ENCODE results near the gene LYRM4. TPM values are rescaled to one million over a fixed set of nuclear protein-coding genes. Genes with fewer than 3 reads are reported as not detected.

Gene LYRM4
- total and polyA plus RNA-seq, 9 of the 15 experiments (the other 6 are each of a cell fraction or from before 2014, with no cell fraction given), result 24.2 to 69.4 (median 41.8) TPM

GRCh38 chr6:5290500-5290899 lies 29.8 kb upstream of the LYRM4 start:
- DNase-seq (ENCODE audit: extremely low read depth in 1 of 4, low spot score in 3 of 4), result no peak
- no TSS peak for BruUV-seq (replicated peaks)
- no peaks in the 10 kb centered on the region for H3K27me3 ChIP-seq (ENCODE audit: control insufficient read depth in 2 of 2, insufficient read depth in 2 of 2, low read length in 2 of 2)
- intact Hi-C loops (cut with micrococcal nuclease), result no loop called here
- H2AFZ ChIP-seq (ENCODE audit: low read depth, low read length), result no peak overlapping the region
- POLR2A ChIA-PET, result interaction anchor here (0.7 kb wide), 1 partner anchor 93 kb away, joined by 3 read pairs; no protein-coding TSS in a partner anchor
- CTCF ChIA-PET (ENCODE audit: low intra/inter-chr PET ratio), result no interaction called here
- peaks cover 9 to 24% of the 10 kb centered on the region in 2 experiments for H3K4me1 ChIP-seq (replicated peaks in 1 of 2; ENCODE audit: control insufficient read depth in 2 of 2, insufficient read depth in 2 of 2, low read length in 2 of 2)
- H3K4me2 ChIP-seq (ENCODE audit: insufficient read depth, low read length), result no peak overlapping the region
- H3K9me1 ChIP-seq (ENCODE audit: control insufficient read depth, insufficient read depth, low read length), result no peaks in the 10 kb centered on the region
- no peak for ATAC-seq
- H3K9ac ChIP-seq (ENCODE audit: insufficient read depth in 1 of 2, low read depth in 2 of 2, low read length in 2 of 2), result no peak overlapping the region
- H3K9me3 ChIP-seq (replicated peaks; ENCODE audit: control insufficient read depth, insufficient read depth, low read depth, low read length), result no peaks in the 10 kb centered on the region
- H4K20me1 ChIP-seq (replicated peaks; ENCODE audit: control insufficient read depth, insufficient read depth, low read length), result no peaks in the 10 kb centered on the region
- no peaks in the 10 kb centered on the region for H3K36me3 ChIP-seq (ENCODE audit: control insufficient read depth, insufficient read depth, low read length)
- FAIRE-seq, result no peak
- in situ Hi-C loops (cut with MboI), result no loop called here
- H3K79me2 ChIP-seq (ENCODE audit: control insufficient read depth, insufficient read depth, low read length), result peaks cover 31% of the 10 kb centered on the region; the same call in 2 of the 3 replicates
- no peak overlapping the region for H3K27ac ChIP-seq (ENCODE audit: extremely low read depth, low read depth, low read length)
- TF ChIP-seq U2AF1 (optimal IDR thresholded peaks at IDR 0.05; ENCODE audit: low read depth, low read length), result no peak
- no peak for TF ChIP-seq ZNF140 (CRISPR knock-in tag; IDR thresholded peaks at IDR 0.05)
- TF ChIP-seq ELF1 (tag; IDR thresholded peaks at IDR 0.05), result no peak
- TF ChIP-seq JUNB (CRISPR knock-in tag; conservative IDR thresholded peaks at IDR 0.05), result no peak
- no peak for TF ChIP-seq PCBP1 (IDR thresholded peaks at IDR 0.05; ENCODE audit: low read depth, low read length, poor library complexity, severe bottlenecking)
- no peak for TF ChIP-seq ZNF764 (CRISPR knock-in tag; IDR thresholded peaks at IDR 0.05; ENCODE audit: low read depth)
- TF ChIP-seq ZNF175 (CRISPR knock-in tag; IDR thresholded peaks at IDR 0.05; ENCODE audit: low read depth), result no peak
- no peak for TF ChIP-seq MEF2D (tag; conservative IDR thresholded peaks at IDR 0.05; ENCODE audit: low read depth)
- no peak for TF ChIP-seq MXI1 (IDR thresholded peaks at IDR 0.05; ENCODE audit: low read depth, low read length)
- TF ChIP-seq ZNF24 (IDR thresholded peaks at IDR 0.05), result no peak
- no peak for TF ChIP-seq ZNF239 (CRISPR knock-in tag; IDR thresholded peaks at IDR 0.05)
- TF ChIP-seq XRCC5 (IDR thresholded peaks at IDR 0.05; ENCODE audit: low read depth, low read length), result no peak
- TF ChIP-seq HMBOX1 (IDR thresholded peaks at IDR 0.05), result no peak
- H3K4me3 ChIP-seq, result no peak overlapping the region

All from K562 (cell line).